Psoas muscle (tissue), 8 donors: Measurements from ENCODE around the gene TMEM135. TPM values are rescaled to one million over a fixed set of nuclear protein-coding genes. Genes with fewer than 3 reads are reported as not detected.

ENCODE experiments used
- ATAC-seq, 4 donors: fragments of 200-7000 bp; cut with Tn5 transposase; one replicate each; pipeline ENCODE4 v1.9.1; 2020; ENCODE audit warnings: moderate library complexity in 3 of 4, mild to moderate bottlenecking in 2 of 4
- DNase-seq, 2 donors: peaks; one replicate each; pipeline ENCODE4 v3.0.0-alpha.2; 2020
- H3K27ac ChIP-seq: fragments of 200-600 bp; one replicate; pipeline ENCODE4 v1.8.0; 2022
- H3K27me3 ChIP-seq, 3 donors: fragments of 200-600 bp in 1 of 3; one replicate each; pipeline versions ENCODE4 v1.6.1 to v1.8.0; 2013 to 2022; ENCODE audit warnings: low read length in 2 of 3, mild to moderate bottlenecking in 2 of 3, moderate library complexity in 1 of 3; ENCODE audit not compliant: insufficient read depth in 3 of 3
- H3K36me3 ChIP-seq, 2 donors: fragments of 200-600 bp in 1 of 2; one replicate each; pipeline versions ENCODE4 v1.6.1 to v1.8.0; 2013 to 2022; ENCODE audit warnings: low read depth in 1 of 2, mild to moderate bottlenecking in 1 of 2, moderate library complexity in 1 of 2; ENCODE audit not compliant: insufficient read depth in 1 of 2
- H3K4me1 ChIP-seq: fragments of 200-600 bp; one replicate; pipeline ENCODE4 v1.8.0; 2022
- H3K4me3 ChIP-seq: fragments of 200-600 bp; one replicate; pipeline ENCODE4 v1.8.0; 2022; ENCODE audit warnings: mild to moderate bottlenecking
- H3K9me3 ChIP-seq: fragments of 200-600 bp; one replicate; pipeline ENCODE4 v1.8.0; 2022
- CTCF ChIP-seq: fragments of 200-600 bp; IDR thresholded peaks from one replicate; pipeline ENCODE4 v1.8.0; 2022; ENCODE audit warnings: antibody characterized with exemption
- WGBS, 3 donors: extraction: QIAGEN DNeasy Blood & Tissue Kit; methylation state at CpG; one replicate each; pipeline versions ENCODE4 v1.1.6 to v1.1.7; 2013; 5-methylcytosine and 5-hydroxymethylcytosine counted together
- intact Hi-C, 2 donors: fragments of 100-400 bp; cut with DNase I; formaldehyde crosslinking; loops; one replicate each; pipeline versions ENCODE4 v1.11.0 to v1.14.2; 2022
- polyA plus RNA-seq, 3 donors: library from polyadenylated mRNA; stranded (reverse); fragments of 200-250 nt; gene quantifications; one replicate each; pipeline ENCODE4 v1.2.3, GENCODE V29; 2013
- total RNA-seq, 4 donors: library from RNA; stranded (reverse); fragmentation: NEBNext Ultra II Directional in 2 of 4; extraction: Animal tissue kit (Norgen Biotek cat#: 25700) in 2 of 4; gene quantifications; one replicate each; pipeline versions ENCODE4 v1.2.1 to v1.2.4, GENCODE V29; 2021 to 2023
- donor health status: healthy with polysubstance abuse.
- donor health status: DM: no; HTN: no; CAD: no; lungs with moderate emphysema.
- donor health status: Bipolar disorder and iron deficiency.
- donor health status: healthy.
- donor health status: DM: yes; HTN: yes; CAD: no.
- donor health status: DM: no; HTN: no; CAD: no.
- donor health status: DM: no; HTN: no; CAD: no.
- donor health status: DM: yes; HTN: yes; CAD: no.

TMEM135 gene
- total and polyA plus RNA-seq, 7 donors: 4.1 to 26.6 (median 9.4) TPM

GRCh38 chr11:87127101-87127500 is 89.4 kb downstream of the TMEM135 start:
- H3K27ac ChIP-seq: no peak overlapping the region
- no peak for TF ChIP-seq CTCF
- ATAC-seq: no peak
- intact Hi-C loops: loop anchor here in 1 of 2 donors (10.0 kb wide), 1 partner anchor 182 kb away; no protein-coding TSS in a partner anchor
- H3K4me3 ChIP-seq: no peak overlapping the region
- H3K36me3 ChIP-seq: no peaks in the 10 kb centered on the region
- DNase-seq: no peak
- H3K27me3 ChIP-seq: no peaks in the 10 kb centered on the region
- no peaks in the 10 kb centered on the region for H3K9me3 ChIP-seq
- H3K4me1 ChIP-seq: peaks cover 6% of the 10 kb centered on the region
- 70 to 76% (median 70%) methylated on average over 4 of the region's 4 CpGs for WGBS, 3 donors

GRCh38 chr11:87128372-87128771 is 90.6 kb downstream of the TMEM135 start:
- Histone ChIP-seq H3K27me3 (no peaks in the 10 kb centered on the region), H3K4me1 (peaks cover 6% of the 10 kb centered on the region), H3K27ac (no peak overlapping the region), H3K4me3 (no peak overlapping the region), H3K36me3 (no peaks in the 10 kb centered on the region), H3K9me3 (no peaks in the 10 kb centered on the region)
- ATAC-seq (no peak), DNase-seq (no peak)
- TF ChIP-seq CTCF: no peak
- intact Hi-C loops: loop anchor here in 1 of 2 donors (10.0 kb wide), 1 partner anchor 184 kb away; no protein-coding TSS in a partner anchor
- WGBS, 3 donors: 86 to 92% (median 87%) methylated on average over 2 of the region's 2 CpGs

GRCh38 chr11:87134524-87135106 is 96.9 kb downstream of the TMEM135 start:
- no peak for TF ChIP-seq CTCF

GRCh38 chr11:87136236-87136635 is 98.5 kb downstream of the TMEM135 start:
- ATAC-seq (no peak), DNase-seq (no peak)
- no peak overlapping the region for H3K27ac ChIP-seq
- no peak for TF ChIP-seq CTCF
- H3K36me3 ChIP-seq: no peaks in the 10 kb centered on the region
- H3K9me3 ChIP-seq: peaks cover 5% of the 10 kb centered on the region
- WGBS, 3 donors: 77 to 90% (median 84%) methylated on average over 1 of the region's 1 CpG
- no peaks in the 10 kb centered on the region for H3K4me1 ChIP-seq
- no peak overlapping the region for H3K4me3 ChIP-seq
- intact Hi-C loops: no loop called here
- H3K27me3 ChIP-seq: no peaks in the 10 kb centered on the region

More at GRCh38 chr11:87134524-87135106, 96.9 kb downstream of the TMEM135 start:
- intact Hi-C loops: no loop called here
- Histone ChIP-seq H3K9me3 (peaks cover 5% of the 10 kb centered on the region), H3K4me1 (no peaks in the 10 kb centered on the region), H3K4me3 (no peak overlapping the region), H3K27me3 (no peaks in the 10 kb centered on the region), H3K36me3 (no peaks in the 10 kb centered on the region), H3K27ac (no peak overlapping the region)
- ATAC-seq (no peak), DNase-seq (no peak)
- WGBS, 3 donors: 89 to 100% (median 97%) methylated on average over 1 of the region's 1 CpG

- Histone ChIP-seq H3K4me3 (no peak overlapping the region), H3K36me3 (no peaks in the 10 kb centered on the region), H3K4me1 (no peaks in the 10 kb centered on the region), H3K27me3 (no peaks in the 10 kb centered on the region), H3K9me3 (peaks cover 5% of the 10 kb centered on the region), H3K27ac (no peak overlapping the region)
- intact Hi-C loops: no loop called here
- ATAC-seq: no peak
- no peak for TF ChIP-seq CTCF
- WGBS, 3 donors: 94 to 97% (median 94%) methylated on average over 2 of the region's 2 CpGs
- no peak for DNase-seq
These were observed 100.0 kb downstream of the TMEM135 start for GRCh38 chr11:87137711-87138110.
